HepG2 (cell line): ENCODE data around the gene FIZ1. TPM values are rescaled to one million over a fixed set of nuclear protein-coding genes. Genes with fewer than 3 reads are reported as not detected.
A peak's percentile ranks its signal among the peaks of the same experiment; 100 is the strongest.

ENCODE experiments used
- ATAC-seq: fragments of 200-7000 bp; cut with Tn5 transposase; 3 replicates; pipeline ENCODE4 v1.9.1; 2020; ENCODE audit warnings: mild to moderate bottlenecking, moderate library complexity
- BruUV-seq: library from RNA; stranded (reverse); fragments of 400-500 nt; replicated peaks from 2 replicates; lab custom pipeline; 2021; lab: Mats Ljungman, UMichigan
- CTCF ChIA-PET: fragments of 300-600 bp; formaldehyde crosslinking; extraction: SDS; loops from one replicate; lab custom pipeline; 2021; ENCODE audit warnings: low total read pairs, inconsistent platforms, low intra/inter-chr PET ratio; lab: Yijun Ruan, JAX
- POLR2A ChIA-PET: fragments of 350-600 bp; sonication (Branson Sonifier 250); formaldehyde crosslinking; loops from one replicate; lab custom pipeline; 2020; ENCODE audit warnings: antibody characterized with exemption, inconsistent platforms; lab: Yijun Ruan, JAX
- DNase-seq: peaks from one replicate; pipeline ENCODE4 v3.0.0-alpha.2; 2015; ENCODE audit warnings: low spot score
- FAIRE-seq: peaks from 3 replicates; lab custom pipeline; 2011; peaks lifted over from hg19 to GRCh38; lab: Jason Lieb, UNC
- H2AFZ ChIP-seq: one replicate; pipeline ENCODE4 v1.6.1; 2011; ENCODE audit warnings: low read length, inconsistent platforms
- H3K27ac ChIP-seq: fragments of 300-600 bp; 3 replicates; pipeline ENCODE4 v1.8.0; 2011; ENCODE audit warnings: mixed run types, mild to moderate bottlenecking, mixed read lengths, low read length, inconsistent platforms; ENCODE audit not compliant: insufficient read depth; ENCODE audit errors: extremely low read length
- H3K27me3 ChIP-seq, 2 experiments: fragments of 200-600 bp in 1 of 2; 2 replicates in 1 of 2; 3 replicates in 1 of 2; pipeline versions ENCODE4 v1.6.0 to v1.8.0; 2011; ENCODE audit warnings: low read length in 2 of 2, mild to moderate bottlenecking in 2 of 2, moderate library complexity in 2 of 2, inconsistent platforms in 1 of 2; ENCODE audit not compliant: insufficient read depth in 2 of 2, control insufficient read depth in 1 of 2
- H3K36me3 ChIP-seq, 2 experiments: fragments of 200-600 bp in 1 of 2; replicated peaks in 1 of 2; 2 replicates in 1 of 2; 3 replicates in 1 of 2; pipeline versions ENCODE4 v1.5.1 to v1.8.0; 2011; ENCODE audit warnings: low read length in 2 of 2, inconsistent platforms in 1 of 2; ENCODE audit not compliant: insufficient read depth in 2 of 2, control insufficient read depth in 1 of 2
- H3K4me1 ChIP-seq: 2 replicates; pipeline ENCODE4 v1.5.1; 2012; ENCODE audit warnings: low read length, inconsistent platforms; ENCODE audit not compliant: insufficient read depth
- H3K4me2 ChIP-seq: 2 replicates; pipeline ENCODE4 v1.6.0; 2011; ENCODE audit warnings: low read depth, low read length, inconsistent platforms
- H3K4me3 ChIP-seq, 3 experiments: fragments of 200-600 bp in 1 of 3; sonication (generic), shearing (Covaris generic) in 1 of 3; replicated peaks in 1 of 3; 2 replicates each; pipeline ENCODE4 v1.5.1; 2011 to 2016; ENCODE audit warnings: low read length in 3 of 3, inconsistent platforms in 2 of 3, low read depth in 2 of 3, mild to moderate bottlenecking in 2 of 3, control low read depth in 1 of 3, mixed read lengths in 1 of 3; ENCODE audit not compliant: insufficient read depth in 1 of 3
- H3K79me2 ChIP-seq: one replicate; pipeline ENCODE4 v1.6.1; 2011; ENCODE audit warnings: low read length, inconsistent platforms; ENCODE audit not compliant: insufficient read depth
- H3K9ac ChIP-seq: 2 replicates; pipeline ENCODE4 v1.6.0; 2011; ENCODE audit warnings: mild to moderate bottlenecking, low read depth, low read length, inconsistent platforms; ENCODE audit not compliant: insufficient read depth
- H3K9me3 ChIP-seq: 2 replicates; pipeline ENCODE4 v1.5.1; 2012; ENCODE audit warnings: mild to moderate bottlenecking, low read length
- H4K20me1 ChIP-seq: 2 replicates; pipeline ENCODE4 v1.6.0; 2011; ENCODE audit warnings: inconsistent platforms, mild to moderate bottlenecking, low read length, moderate library complexity; ENCODE audit not compliant: insufficient read depth
- ELF1 ChIP-seq: sonication (generic); formaldehyde crosslinking; IDR thresholded peaks from 2 replicates; pipeline ENCODE4 v1.4.0; 2020; ENCODE audit warnings: missing genetic modification reagents
- FOXA3 ChIP-seq: IDR thresholded peaks from 2 replicates; pipeline ENCODE4 v1.6.1; 2016; ENCODE audit warnings: missing genetic modification reagents, missing compliant biosample characterization
- JUN ChIP-seq: sonication (generic); formaldehyde crosslinking; IDR thresholded peaks from 2 replicates; pipeline ENCODE4 v1.4.0; 2020; ENCODE audit warnings: mild to moderate bottlenecking, missing genetic modification reagents
- POLR2AphosphoS2 ChIP-seq: IDR thresholded peaks from 2 replicates; pipeline ENCODE4 v1.6.1; 2011; ENCODE audit warnings: low read depth, low read length, improper control_type of control experiment
- SATB2 ChIP-seq: sonication (generic); formaldehyde crosslinking; IDR thresholded peaks from 2 replicates; pipeline ENCODE4 v1.5.0; 2020; ENCODE audit warnings: missing genetic modification reagents
- TEAD2 ChIP-seq: sonication (generic); formaldehyde crosslinking; IDR thresholded peaks from 2 replicates; pipeline ENCODE4 v1.9.0; 2021; ENCODE audit warnings: missing genetic modification reagents
- ZFP41 ChIP-seq: sonication (generic); formaldehyde crosslinking; IDR thresholded peaks from 2 replicates; pipeline ENCODE4 v1.4.0; 2020; ENCODE audit warnings: mild to moderate bottlenecking, missing genetic modification reagents, borderline replicate concordance
- ZFP82 ChIP-seq: sonication (generic); formaldehyde crosslinking; IDR thresholded peaks from 2 replicates; pipeline ENCODE4 v1.5.1; 2020; ENCODE audit warnings: mild to moderate bottlenecking, missing genetic modification reagents, borderline replicate concordance
- ZNF335 ChIP-seq: sonication (generic); formaldehyde crosslinking; IDR thresholded peaks from 2 replicates; pipeline ENCODE4 v1.4.0; 2020; ENCODE audit warnings: missing genetic modification reagents
- ZNF572 ChIP-seq: sonication (generic); formaldehyde crosslinking; IDR thresholded peaks from 2 replicates; pipeline ENCODE4 v1.5.1; 2020; ENCODE audit warnings: mild to moderate bottlenecking, missing genetic modification reagents
- ZNF83 ChIP-seq: sonication (generic); formaldehyde crosslinking; IDR thresholded peaks from 2 replicates; pipeline ENCODE4 v1.4.0; 2020; ENCODE audit warnings: missing genetic modification reagents, mild to moderate bottlenecking, borderline replicate concordance
- WGBS: methylation state at CpG from one replicate; pipeline ENCODE4 v1.1.6; 2017; ENCODE audit warnings: low lambda C conversion rate; 5-methylcytosine and 5-hydroxymethylcytosine counted together
- in situ Hi-C: cut with HindIII; loops from 2 replicates; pipeline ENCODE4 v1.10.0; 2017; ENCODE audit warnings: low pct_unique_long_range_greater_than_20kb; ENCODE audit not compliant: extremely low pct_ligation_motif_present
- intact Hi-C: fragments of 100-400 bp; cut with micrococcal nuclease; formaldehyde crosslinking; loops from one replicate; pipeline ENCODE4 v1.10.0; 2022; ENCODE audit not compliant: unreplicated experiment
- polyA plus RNA-seq, 8 experiments: library from polyadenylated mRNA; depleted of rRNA in 3 of 8; stranded (reverse) in 7 of 8; unstranded in 1 of 8; fragments of >200 nt; fragmentation: Illumina TruSeq in 4 of 8; extraction: Trizol in 4 of 8; gene quantifications; 2 replicates each; pipeline versions ENCODE4 v1.2.1 to v1.2.3, GENCODE V29; 2011 to 2016; ENCODE audit warnings: low read depth in 4 of 8, missing spikeins in 1 of 8, mixed read lengths in 1 of 8; ENCODE audit not compliant: insufficient read depth in 1 of 8
- total RNA-seq, 5 experiments: library from RNA; depleted of rRNA; stranded (reverse); fragments of >200 nt; fragmentation: Illumina TruSeq; extraction: Trizol; gene quantifications; 2 replicates each; pipeline ENCODE4 v1.2.3, GENCODE V29; 2016; ENCODE audit warnings: low read depth in 1 of 5
- TF ChIP-seq, protein P1 (sequence below), 2 experiments: sonication (generic) in 1 of 2; formaldehyde crosslinking in 1 of 2; IDR thresholded peaks; 2 replicates each; pipeline versions ENCODE4 v1.6.1 to v1.9.0; 2014 to 2022; ENCODE audit warnings: antibody characterized with exemption in 1 of 2, borderline replicate concordance in 1 of 2, inconsistent platforms in 1 of 2, low read depth in 1 of 2, missing genetic modification reagents in 1 of 2
- TF ChIP-seq, protein P2 (sequence below): IDR thresholded peaks from 2 replicates; pipeline ENCODE4 v1.6.1; 2018; ENCODE audit warnings: missing genetic modification reagents, mild to moderate bottlenecking, missing compliant biosample characterization
- TF ChIP-seq, protein P3 (sequence below): IDR thresholded peaks from 2 replicates; pipeline ENCODE4 v1.6.1; 2016; ENCODE audit warnings: low read depth
- TF ChIP-seq, protein P4 (sequence below): sonication (generic); formaldehyde crosslinking; IDR thresholded peaks from 2 replicates; pipeline ENCODE4 v1.4.0; 2020; ENCODE audit warnings: mild to moderate bottlenecking, missing genetic modification reagents

FIZ1 gene
- total and polyA plus RNA-seq, 2 of the 13 experiments (the other 11 are each of a cell fraction or from before 2014, with no cell fraction given), result 3.6 to 5.9 TPM

DNA sequence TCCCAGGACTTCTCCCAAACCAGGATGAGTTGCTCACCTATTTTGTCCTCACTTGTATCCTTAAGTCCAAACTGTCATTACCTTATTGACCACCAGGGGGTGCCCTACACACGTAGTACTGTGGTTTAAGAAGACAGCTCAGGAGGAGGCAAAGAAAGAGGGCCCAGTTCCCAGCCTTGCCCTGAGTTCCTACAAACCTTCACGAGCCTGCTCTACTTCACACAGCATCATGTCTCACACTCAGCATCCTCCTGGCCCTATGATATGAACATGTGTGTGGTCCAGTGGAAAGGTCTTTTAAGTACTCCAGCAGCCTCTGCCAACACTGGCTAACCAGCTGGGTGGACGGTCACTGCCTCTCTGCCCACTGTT lies 33.1 kb upstream of the FIZ1 start:
- Histone ChIP-seq H3K4me2 (peak overlapping the region; percentile 66), H3K9me3 (no peaks in the 10 kb centered on the region), H3K4me1 (peaks cover 38% of the 10 kb centered on the region), H3K9ac (no peak overlapping the region), H3K27ac (no peak overlapping the region), H3K4me3 (no peak overlapping the region), H2AFZ (no peak overlapping the region), H3K36me3 (no peaks in the 10 kb centered on the region), H3K79me2 (peaks cover 23% of the 10 kb centered on the region), H3K27me3 (no peaks in the 10 kb centered on the region; a peak in 1 of 5 replicates), H4K20me1 (no peaks in the 10 kb centered on the region)
- CTCF ChIA-PET, result interaction anchor here (1.3 to 2.6 kb wide), 4 partner anchors 11 to 177 kb away, joined by 4 to 37 read pairs (median 12); partner anchors contain the start of gene ZNF581
- intact Hi-C loops, result loop anchor here (1.0 to 10.0 kb wide), 3 partner anchors 48 to 175 kb away; partner anchors contain the start of gene ZNF579
- FAIRE-seq (peak; percentile 18), DNase-seq (peak; percentile 88), ATAC-seq (peak; percentile 63)
- POLR2A ChIA-PET, result interaction anchor here (2.0 to 3.1 kb wide), 5 partner anchors 8 to 156 kb away, joined by 7 to 13 read pairs (median 11); partner anchors contain the start of genes FIZ1, U2AF2, ZNF581 and ZNF628
- WGBS, result 28% methylated on average over 3 of the region's 3 CpGs
- in situ Hi-C loops, result no loop called here
- BruUV-seq, result no TSS peak
- TF ChIP-seq, protein P1, sequence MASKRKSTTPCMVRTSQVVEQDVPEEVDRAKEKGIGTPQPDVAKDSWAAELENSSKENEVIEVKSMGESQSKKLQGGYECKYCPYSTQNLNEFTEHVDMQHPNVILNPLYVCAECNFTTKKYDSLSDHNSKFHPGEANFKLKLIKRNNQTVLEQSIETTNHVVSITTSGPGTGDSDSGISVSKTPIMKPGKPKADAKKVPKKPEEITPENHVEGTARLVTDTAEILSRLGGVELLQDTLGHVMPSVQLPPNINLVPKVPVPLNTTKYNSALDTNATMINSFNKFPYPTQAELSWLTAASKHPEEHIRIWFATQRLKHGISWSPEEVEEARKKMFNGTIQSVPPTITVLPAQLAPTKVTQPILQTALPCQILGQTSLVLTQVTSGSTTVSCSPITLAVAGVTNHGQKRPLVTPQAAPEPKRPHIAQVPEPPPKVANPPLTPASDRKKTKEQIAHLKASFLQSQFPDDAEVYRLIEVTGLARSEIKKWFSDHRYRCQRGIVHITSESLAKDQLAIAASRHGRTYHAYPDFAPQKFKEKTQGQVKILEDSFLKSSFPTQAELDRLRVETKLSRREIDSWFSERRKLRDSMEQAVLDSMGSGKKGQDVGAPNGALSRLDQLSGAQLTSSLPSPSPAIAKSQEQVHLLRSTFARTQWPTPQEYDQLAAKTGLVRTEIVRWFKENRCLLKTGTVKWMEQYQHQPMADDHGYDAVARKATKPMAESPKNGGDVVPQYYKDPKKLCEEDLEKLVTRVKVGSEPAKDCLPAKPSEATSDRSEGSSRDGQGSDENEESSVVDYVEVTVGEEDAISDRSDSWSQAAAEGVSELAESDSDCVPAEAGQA (IDR thresholded peaks at IDR 0.05; ENCODE audit: low read depth), result no peak
- TF ChIP-seq, protein P1 (CRISPR knock-in tag; IDR thresholded peaks at IDR 0.05; ENCODE audit: borderline replicate concordance), result no peak
- TF ChIP-seq JUN (CRISPR knock-in tag) (no peak), POLR2AphosphoS2 (no peak), ELF1 (CRISPR knock-in tag) (no peak), ZFP82 (CRISPR knock-in tag) (no peak), TEAD2 (no peak), ZNF335 (CRISPR knock-in tag) (no peak), ZFP41 (CRISPR knock-in tag) (no peak), FOXA3 (CRISPR knock-in tag) (peak; percentile 34; the same call in 1 of the 2 replicates), ZNF572 (CRISPR knock-in tag) (no peak), ZNF83 (CRISPR knock-in tag) (no peak), SATB2 (CRISPR knock-in tag) (no peak)
- TF ChIP-seq, protein P2, sequence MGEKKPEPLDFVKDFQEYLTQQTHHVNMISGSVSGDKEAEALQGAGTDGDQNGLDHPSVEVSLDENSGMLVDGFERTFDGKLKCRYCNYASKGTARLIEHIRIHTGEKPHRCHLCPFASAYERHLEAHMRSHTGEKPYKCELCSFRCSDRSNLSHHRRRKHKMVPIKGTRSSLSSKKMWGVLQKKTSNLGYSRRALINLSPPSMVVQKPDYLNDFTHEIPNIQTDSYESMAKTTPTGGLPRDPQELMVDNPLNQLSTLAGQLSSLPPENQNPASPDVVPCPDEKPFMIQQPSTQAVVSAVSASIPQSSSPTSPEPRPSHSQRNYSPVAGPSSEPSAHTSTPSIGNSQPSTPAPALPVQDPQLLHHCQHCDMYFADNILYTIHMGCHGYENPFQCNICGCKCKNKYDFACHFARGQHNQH, result no peak
- TF ChIP-seq, protein P3, sequence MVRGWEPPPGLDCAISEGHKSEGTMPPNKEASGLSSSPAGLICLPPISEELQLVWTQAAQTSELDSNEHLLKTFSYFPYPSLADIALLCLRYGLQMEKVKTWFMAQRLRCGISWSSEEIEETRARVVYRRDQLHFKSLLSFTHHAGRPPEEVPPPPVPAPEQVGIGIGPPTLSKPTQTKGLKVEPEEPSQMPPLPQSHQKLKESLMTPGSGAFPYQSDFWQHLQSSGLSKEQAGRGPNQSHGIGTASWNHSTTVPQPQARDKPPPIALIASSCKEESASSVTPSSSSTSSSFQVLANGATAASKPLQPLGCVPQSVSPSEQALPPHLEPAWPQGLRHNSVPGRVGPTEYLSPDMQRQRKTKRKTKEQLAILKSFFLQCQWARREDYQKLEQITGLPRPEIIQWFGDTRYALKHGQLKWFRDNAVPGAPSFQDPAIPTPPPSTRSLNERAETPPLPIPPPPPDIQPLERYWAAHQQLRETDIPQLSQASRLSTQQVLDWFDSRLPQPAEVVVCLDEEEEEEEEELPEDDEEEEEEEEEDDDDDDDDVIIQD (CRISPR knock-in tag), result no peak
- TF ChIP-seq, protein P4, sequence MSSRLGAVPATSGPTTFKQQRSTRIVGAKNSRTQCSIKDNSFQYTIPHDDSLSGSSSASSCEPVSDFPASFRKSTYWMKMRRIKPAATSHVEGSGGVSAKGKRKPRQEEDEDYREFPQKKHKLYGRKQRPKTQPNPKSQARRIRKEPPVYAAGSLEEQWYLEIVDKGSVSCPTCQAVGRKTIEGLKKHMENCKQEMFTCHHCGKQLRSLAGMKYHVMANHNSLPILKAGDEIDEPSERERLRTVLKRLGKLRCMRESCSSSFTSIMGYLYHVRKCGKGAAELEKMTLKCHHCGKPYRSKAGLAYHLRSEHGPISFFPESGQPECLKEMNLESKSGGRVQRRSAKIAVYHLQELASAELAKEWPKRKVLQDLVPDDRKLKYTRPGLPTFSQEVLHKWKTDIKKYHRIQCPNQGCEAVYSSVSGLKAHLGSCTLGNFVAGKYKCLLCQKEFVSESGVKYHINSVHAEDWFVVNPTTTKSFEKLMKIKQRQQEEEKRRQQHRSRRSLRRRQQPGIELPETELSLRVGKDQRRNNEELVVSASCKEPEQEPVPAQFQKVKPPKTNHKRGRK, result no peak
